NCI-H2196 treated with DMSO at 0.1 percent for 48 hours (cell line): ENCODE data around the gene CD200R1.

ENCODE experiments used
- DNase-seq: peaks from one replicate; lab custom pipeline; 2025; ENCODE audit not compliant: unreplicated experiment; lab: John Stamatoyannopoulos, UW

The CD200R1 gene

GRCh38 chr3:112888381-112889085 lies 86.4 kb downstream of the CD200R1 start:
- DNase-seq, result no peak

GRCh38 chr3:112884678-112885290 lies 90.1 kb downstream of the CD200R1 start:
- no peak for DNase-seq

- no peak for DNase-seq
Measured at GRCh38 chr3:112881891-112882290, 93.0 kb downstream of the CD200R1 start.

- no peak for DNase-seq
Measured at GRCh38 chr3:112875561-112875960, 99.3 kb downstream of the CD200R1 start.

GRCh38 chr3:112874725-112875124 lies 100.2 kb downstream of the CD200R1 start:
- no peak for DNase-seq

- no peak for DNase-seq
Measured at GRCh38 chr3:112873632-112874031, 101.3 kb downstream of the CD200R1 start.

GRCh38 chr3:112871735-112872134 lies 103.2 kb downstream of the CD200R1 start:
- no peak for DNase-seq
